ENCODE data around the gene RABGAP1L. TPM values are rescaled to one million over a fixed set of nuclear protein-coding genes. Genes with fewer than 3 reads are reported as not detected.

The RABGAP1L gene
- total and polyA plus RNA-seq, 2 of the 8 experiments (the other 6 are each of a cell fraction or from before 2014, with no cell fraction given) = 33.3 to 156 TPM

- CTCF ChIA-PET (ENCODE audit: partially characterized antibody) = no interaction called here
Observed at GRCh38 chr1:174244017-174244416, 84.7 kb downstream of the RABGAP1L start.

More at GRCh38 chr1:174244017-174244416, 84.7 kb downstream of the RABGAP1L start:
- Histone ChIP-seq H3K23ac (ENCODE audit: insufficient read length) (no peak overlapping the region), H3K27me3 (replicated peaks in 1 of 4; ENCODE audit: control insufficient read depth in 3 of 4, extremely low read depth in 1 of 4, insufficient read depth in 3 of 4, low read length in 3 of 4) (no peaks in the 10 kb centered on the region), H3K18ac (ENCODE audit: extremely low read depth, low read length) (no peak overlapping the region), H3K4me2 (ENCODE audit: insufficient read depth in 1 of 2, low read depth in 2 of 2, low read length in 2 of 2) (no peak overlapping the region), H3K4me1 (replicated peaks in 1 of 4; ENCODE audit: control insufficient read depth in 3 of 4, insufficient read depth in 4 of 4, low read length in 3 of 4) (no peaks in the 10 kb centered on the region), H3K14ac (ENCODE audit: insufficient read length) (no peak overlapping the region), H3K36me3 (ENCODE audit: control insufficient read depth in 2 of 4, insufficient read depth in 4 of 4, low read length in 3 of 4) (peaks cover 0 to 27% (median 0%) of the 10 kb centered on the region in 4 experiments; a peak in 3 of 8 replicates), H3K27ac (ENCODE audit: low read depth, low read length) (no peak overlapping the region), H4K91ac (replicated peaks; ENCODE audit: insufficient read length, low read length) (no peak overlapping the region), H2BK5ac (ENCODE audit: low read depth, low read length) (no peak overlapping the region), H2BK12ac (ENCODE audit: low read depth, low read length) (no peak overlapping the region), H4K5ac (ENCODE audit: insufficient read length, low read depth, low read length) (no peak overlapping the region), H3K79me1 (ENCODE audit: low read depth, low read length) (no peaks in the 10 kb centered on the region), H2BK15ac (ENCODE audit: low read length) (no peak overlapping the region), H4K8ac (ENCODE audit: extremely low read depth, insufficient read depth, low read length) (no peak overlapping the region), H2AK5ac (ENCODE audit: low read depth, low read length) (no peak overlapping the region), H4K20me1 (replicated peaks in 1 of 2; ENCODE audit: control insufficient read depth in 1 of 2, insufficient read depth in 2 of 2, low read length in 2 of 2) (no peaks in the 10 kb centered on the region), H3K56ac (replicated peaks; ENCODE audit: insufficient read length, low read depth, low read length) (no peak overlapping the region), H3K9me3 (ENCODE audit: insufficient read depth in 2 of 2, low read depth in 1 of 2, low read length in 1 of 2) (no peaks in the 10 kb centered on the region), H3K4me3 (ENCODE audit: extremely low read depth in 1 of 4, insufficient read depth in 2 of 4, low read depth in 3 of 4, low read length in 4 of 4) (no peak overlapping the region), H3K23me2 (ENCODE audit: low read depth, low read length) (no peaks in the 10 kb centered on the region), H2BK20ac (ENCODE audit: low read length) (no peak overlapping the region), H3K9ac (replicated peaks in 1 of 4; ENCODE audit: extremely low read depth in 1 of 4, low read depth in 3 of 4, low read length in 3 of 4) (no peak overlapping the region), H3K4ac (replicated peaks; ENCODE audit: insufficient read length, low read depth, low read length) (no peak overlapping the region), H3K79me2 (ENCODE audit: control insufficient read depth in 1 of 2, insufficient read depth in 2 of 2, low read length in 2 of 2) (no peaks in the 10 kb centered on the region; a peak in 1 of 4 replicates), H2AFZ (ENCODE audit: low read length) (no peak overlapping the region), H2BK120ac (replicated peaks; ENCODE audit: low read depth, low read length) (no peak overlapping the region)
- no peak for DNase-seq (ENCODE audit: low read depth in 1 of 2, low spot score in 2 of 2)
- FAIRE-seq = no peak
- POLR2A ChIA-PET (ENCODE audit: partially characterized antibody) = interaction anchor here (1.5 kb wide), 1 partner anchor 376 kb away, joined by 4 read pairs; the partner anchor contains the start of genes GAS5 and ZBTB37
- no peak for TF ChIP-seq CBX5 (IDR thresholded peaks at IDR 0.05; ENCODE audit: low read depth, low read length)
- no peak for TF ChIP-seq BRCA1 (IDR thresholded peaks at IDR 0.05; ENCODE audit: low read depth, low read length)
- TF ChIP-seq TCF12 (IDR thresholded peaks at IDR 0.05; ENCODE audit: low read depth, low read length) = no peak
- no peak for TF ChIP-seq JUND (IDR thresholded peaks at IDR 0.05; ENCODE audit: low read length)
- TF ChIP-seq CTCF (IDR thresholded peaks at IDR 0.05; ENCODE audit: control extremely low read depth in 1 of 3, insufficient read depth in 1 of 3, low read depth in 1 of 3, low read length in 3 of 3) = no peak
- TF ChIP-seq SRF (IDR thresholded peaks at IDR 0.05; ENCODE audit: low read depth, low read length) = no peak
- no peak for TF ChIP-seq RFX5 (IDR thresholded peaks at IDR 0.05; ENCODE audit: borderline replicate concordance, low read depth, low read length)
- TF ChIP-seq EZH2 (IDR thresholded peaks at IDR 0.05; ENCODE audit: low read depth, low read length, severe bottlenecking) = no peak
- 91% methylated on average over 5 of the region's 5 CpGs; no CpG with 5 or more reads in 1 of the 2 experiments for WGBS, 2 experiments (ENCODE audit: extremely low coverage in 1 of 2, insufficient coverage in 1 of 2, insufficient read length in 1 of 2, insufficient replicate concordance in 2 of 2, low coverage in 1 of 2, low lambda C conversion rate in 2 of 2, missing lambda C conversion rate in 1 of 2)

All from H1 (cell line).